WTC11 (cell line): ENCODE data around the gene CFAP100. TPM values are rescaled to one million over a fixed set of nuclear protein-coding genes. Genes with fewer than 3 reads are reported as not detected.

Source experiments
- ATAC-seq: fragments of 200-7000 bp; cut with Tn5 transposase; 2 replicates; pipeline ENCODE4 v1.10.0; 2021; ENCODE audit warnings: mild to moderate bottlenecking, moderate library complexity
- CTCF ChIA-PET: fragments of 300-600 bp; sonication (Branson Sonifier 250); formaldehyde crosslinking; loops from one replicate; lab custom pipeline; 2021; ENCODE audit warnings: antibody characterized with exemption; lab: Charles Lee
- POLR2A ChIA-PET: fragments of 350-600 bp; sonication (Branson Sonifier 250); formaldehyde crosslinking; loops from one replicate; lab custom pipeline; 2021; ENCODE audit warnings: antibody characterized with exemption; lab: Charles Lee
- DNase-seq: peaks from one replicate; pipeline ENCODE4 v3.0.0; 2021; ENCODE audit warnings: low spot score
- H3K27ac Mint-ChIP-seq: 2 replicates; pipeline ENCODE4 v1.8.0; 2021; ENCODE audit warnings: mixed read lengths
- H3K27me3 Mint-ChIP-seq: 2 replicates; pipeline ENCODE4 v1.8.0; 2021; ENCODE audit warnings: low read depth, mild to moderate bottlenecking, moderate library complexity, mixed read lengths
- H3K36me3 Mint-ChIP-seq: 2 replicates; pipeline ENCODE4 v1.8.0; 2021; ENCODE audit warnings: mixed read lengths
- H3K4me1 Mint-ChIP-seq: 2 replicates; pipeline ENCODE4 v1.8.0; 2022; ENCODE audit warnings: mixed read lengths
- H3K4me3 Mint-ChIP-seq: 2 replicates; pipeline ENCODE4 v1.8.0; 2021; ENCODE audit warnings: mild to moderate bottlenecking, moderate library complexity, mixed read lengths
- H3K9me3 Mint-ChIP-seq: 2 replicates; pipeline ENCODE4 v1.8.0; 2021; ENCODE audit warnings: mixed read lengths
- FOXK1 ChIP-seq: sonication (generic); formaldehyde crosslinking; IDR thresholded peaks from 2 replicates; pipeline ENCODE4 v1.8.0; 2022; ENCODE audit warnings: mild to moderate bottlenecking, moderate library complexity, missing genetic modification reagents
- HMGA2 ChIP-seq: fragments of 250-450 bp; sonication (Bioruptor Pico); IDR thresholded peaks from 2 replicates; pipeline ENCODE4 v1.4.0; 2021; ENCODE audit warnings: mild to moderate bottlenecking, moderate library complexity
- IRF2 ChIP-seq: sonication (generic); formaldehyde crosslinking; IDR thresholded peaks from 2 replicates; pipeline ENCODE4 v1.8.0; 2022; ENCODE audit warnings: low read depth, missing genetic modification reagents, borderline replicate concordance
- MXD4 ChIP-seq: fragments of 250-450 bp; sonication (Bioruptor Pico); IDR thresholded peaks from 2 replicates; pipeline ENCODE4 v1.8.0; 2021; ENCODE audit warnings: mild to moderate bottlenecking, moderate library complexity, borderline replicate concordance
- RELA ChIP-seq: sonication (generic); formaldehyde crosslinking; IDR thresholded peaks from 2 replicates; pipeline ENCODE4 v1.8.1; 2022; ENCODE audit warnings: missing genetic modification reagents, mild to moderate bottlenecking, borderline replicate concordance
- ZNF219 ChIP-seq: sonication (generic); formaldehyde crosslinking; IDR thresholded peaks from 2 replicates; pipeline ENCODE4 v1.8.0; 2023; ENCODE audit warnings: missing genetic modification reagents, mild to moderate bottlenecking, borderline replicate concordance
- ZNF263 ChIP-seq: sonication (generic); formaldehyde crosslinking; IDR thresholded peaks from 2 replicates; pipeline ENCODE4 v1.8.1; 2022; ENCODE audit warnings: low read depth, mild to moderate bottlenecking, moderate library complexity, missing genetic modification reagents
- total RNA-seq: library from RNA; stranded (reverse); gene quantifications from 3 replicates; pipeline ENCODE4 v1.2.3, GENCODE V29; 2021
- TF ChIP-seq, protein P1 (sequence below): fragments of 250-450 bp; sonication (Bioruptor Pico); IDR thresholded peaks from 2 replicates; pipeline ENCODE4 v1.9.0; 2021; ENCODE audit warnings: mild to moderate bottlenecking
- TF ChIP-seq, protein P2 (sequence below): sonication (generic); formaldehyde crosslinking; IDR thresholded peaks from 2 replicates; pipeline ENCODE4 v1.8.1; 2022; ENCODE audit warnings: mild to moderate bottlenecking, missing genetic modification reagents, moderate library complexity, borderline replicate concordance
- TF ChIP-seq, protein P3 (sequence below): sonication (generic); formaldehyde crosslinking; IDR thresholded peaks from 2 replicates; pipeline ENCODE4 v1.8.0; 2022; ENCODE audit warnings: mild to moderate bottlenecking, missing genetic modification reagents
- TF ChIP-seq, protein P4 (sequence below): sonication (generic); formaldehyde crosslinking; conservative IDR thresholded peaks from 2 replicates; pipeline ENCODE4 v1.8.1; 2023; ENCODE audit warnings: mild to moderate bottlenecking, low read depth, missing genetic modification reagents, moderate library complexity
- TF ChIP-seq, protein P5 (sequence below): sonication (generic); formaldehyde crosslinking; IDR thresholded peaks from 2 replicates; pipeline ENCODE4 v1.8.1; 2023; ENCODE audit warnings: mild to moderate bottlenecking, moderate library complexity, missing genetic modification reagents
- TF ChIP-seq, protein P6 (sequence below): sonication (generic); formaldehyde crosslinking; IDR thresholded peaks from 2 replicates; pipeline ENCODE4 v1.8.1; 2023; ENCODE audit warnings: mild to moderate bottlenecking, missing genetic modification reagents

The CFAP100 gene
- total RNA-seq, 1 experiment from 2014 or later: not detected

DNA sequence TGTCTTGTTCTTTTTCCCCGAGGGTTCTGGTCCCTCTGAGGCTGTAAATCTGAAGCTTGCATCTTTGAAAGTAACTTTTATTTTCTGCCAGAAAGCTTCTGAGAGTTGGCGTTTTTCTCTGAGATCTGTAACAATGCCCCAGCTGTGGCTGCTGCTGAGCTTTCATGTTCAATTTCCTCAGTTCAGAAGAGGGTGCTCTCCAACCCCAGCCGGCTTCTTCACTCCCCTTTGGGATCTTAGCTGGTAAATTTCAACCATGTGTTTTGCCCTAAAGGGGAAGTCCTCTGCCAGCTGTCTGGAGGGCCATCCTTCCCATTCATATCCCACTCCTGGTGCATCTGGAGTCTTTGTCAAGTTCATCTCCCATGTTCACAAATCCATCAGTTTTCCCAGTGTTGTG, 18.3 kb upstream of the CFAP100 start (continued):
- TF ChIP-seq RELA (CRISPR knock-in tag) (no peak), ZNF219 (no peak)
- TF ChIP-seq, protein P1, sequence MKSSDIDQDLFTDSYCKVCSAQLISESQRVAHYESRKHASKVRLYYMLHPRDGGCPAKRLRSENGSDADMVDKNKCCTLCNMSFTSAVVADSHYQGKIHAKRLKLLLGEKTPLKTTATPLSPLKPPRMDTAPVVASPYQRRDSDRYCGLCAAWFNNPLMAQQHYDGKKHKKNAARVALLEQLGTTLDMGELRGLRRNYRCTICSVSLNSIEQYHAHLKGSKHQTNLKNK (CRISPR knock-in tag): no peak
- TF ChIP-seq, protein P2, sequence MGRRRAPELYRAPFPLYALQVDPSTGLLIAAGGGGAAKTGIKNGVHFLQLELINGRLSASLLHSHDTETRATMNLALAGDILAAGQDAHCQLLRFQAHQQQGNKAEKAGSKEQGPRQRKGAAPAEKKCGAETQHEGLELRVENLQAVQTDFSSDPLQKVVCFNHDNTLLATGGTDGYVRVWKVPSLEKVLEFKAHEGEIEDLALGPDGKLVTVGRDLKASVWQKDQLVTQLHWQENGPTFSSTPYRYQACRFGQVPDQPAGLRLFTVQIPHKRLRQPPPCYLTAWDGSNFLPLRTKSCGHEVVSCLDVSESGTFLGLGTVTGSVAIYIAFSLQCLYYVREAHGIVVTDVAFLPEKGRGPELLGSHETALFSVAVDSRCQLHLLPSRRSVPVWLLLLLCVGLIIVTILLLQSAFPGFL: no peak
- TF ChIP-seq, protein P3, sequence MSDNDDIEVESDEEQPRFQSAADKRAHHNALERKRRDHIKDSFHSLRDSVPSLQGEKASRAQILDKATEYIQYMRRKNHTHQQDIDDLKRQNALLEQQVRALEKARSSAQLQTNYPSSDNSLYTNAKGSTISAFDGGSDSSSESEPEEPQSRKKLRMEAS (CRISPR knock-in tag): no peak

DNA sequence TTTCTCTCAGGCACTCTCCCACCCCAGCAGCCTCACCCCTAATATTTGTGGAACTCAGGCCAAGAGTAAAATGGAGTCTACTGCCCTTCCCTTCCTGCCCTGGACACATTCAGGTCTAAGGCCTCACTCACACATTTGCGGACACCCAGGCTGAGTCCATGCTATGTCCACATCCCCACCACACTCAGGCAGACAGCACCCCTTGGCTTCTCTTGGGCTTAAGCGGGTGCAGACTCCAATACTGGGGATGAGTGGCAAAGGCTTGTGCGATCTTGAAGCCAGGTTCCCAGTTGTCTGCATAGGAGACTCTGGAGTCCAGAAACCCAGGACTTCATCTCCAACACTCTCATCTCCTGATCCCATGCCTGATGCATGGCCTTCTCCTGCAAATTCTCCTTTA, 17.5 kb upstream of the CFAP100 start:
- H3K27ac Mint-ChIP-seq: no peak overlapping the region
- POLR2A ChIA-PET: no interaction called here

DNA sequence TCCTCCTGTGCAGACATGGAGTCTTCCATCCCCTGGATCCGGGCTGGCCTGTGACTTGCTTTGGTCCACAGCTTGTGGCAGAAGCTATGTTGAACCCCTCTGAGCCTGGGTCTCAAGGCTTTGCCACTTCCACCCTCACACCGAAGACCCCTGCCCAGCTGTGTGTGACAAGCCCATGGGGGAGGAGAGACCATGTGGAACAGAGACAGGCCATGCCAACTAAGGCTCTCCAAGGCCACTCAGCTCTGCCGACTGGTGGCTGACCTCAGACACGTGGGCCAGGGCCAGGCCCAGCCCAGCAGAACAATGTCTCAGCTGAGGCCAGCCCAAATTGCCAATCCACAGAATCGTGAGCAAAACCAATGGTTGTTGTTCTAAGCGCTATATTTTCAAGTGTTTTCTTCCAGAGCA, 16.4 kb upstream of the CFAP100 start:
- DNase-seq (peak; percentile 6), ATAC-seq (no peak)
- Mint-ChIP-seq H3K36me3 (no peaks in the 10 kb centered on the region), H3K27me3 (peaks cover 2% of the 10 kb centered on the region; the same call in 1 of the 2 replicates), H3K9me3 (peaks cover 13% of the 10 kb centered on the region; the same call in 1 of the 2 replicates), H3K27ac (no peak overlapping the region), H3K4me3 (no peak overlapping the region), H3K4me1 (peaks cover 25% of the 10 kb centered on the region)
- ChIA-PET POLR2A (no interaction called here), CTCF (interaction anchor here (1.0 to 1.7 kb wide), 5 partner anchors 11 to 245 kb away, joined by 3 to 8 read pairs (median 3); no protein-coding TSS in a partner anchor)
- TF ChIP-seq, protein P4, sequence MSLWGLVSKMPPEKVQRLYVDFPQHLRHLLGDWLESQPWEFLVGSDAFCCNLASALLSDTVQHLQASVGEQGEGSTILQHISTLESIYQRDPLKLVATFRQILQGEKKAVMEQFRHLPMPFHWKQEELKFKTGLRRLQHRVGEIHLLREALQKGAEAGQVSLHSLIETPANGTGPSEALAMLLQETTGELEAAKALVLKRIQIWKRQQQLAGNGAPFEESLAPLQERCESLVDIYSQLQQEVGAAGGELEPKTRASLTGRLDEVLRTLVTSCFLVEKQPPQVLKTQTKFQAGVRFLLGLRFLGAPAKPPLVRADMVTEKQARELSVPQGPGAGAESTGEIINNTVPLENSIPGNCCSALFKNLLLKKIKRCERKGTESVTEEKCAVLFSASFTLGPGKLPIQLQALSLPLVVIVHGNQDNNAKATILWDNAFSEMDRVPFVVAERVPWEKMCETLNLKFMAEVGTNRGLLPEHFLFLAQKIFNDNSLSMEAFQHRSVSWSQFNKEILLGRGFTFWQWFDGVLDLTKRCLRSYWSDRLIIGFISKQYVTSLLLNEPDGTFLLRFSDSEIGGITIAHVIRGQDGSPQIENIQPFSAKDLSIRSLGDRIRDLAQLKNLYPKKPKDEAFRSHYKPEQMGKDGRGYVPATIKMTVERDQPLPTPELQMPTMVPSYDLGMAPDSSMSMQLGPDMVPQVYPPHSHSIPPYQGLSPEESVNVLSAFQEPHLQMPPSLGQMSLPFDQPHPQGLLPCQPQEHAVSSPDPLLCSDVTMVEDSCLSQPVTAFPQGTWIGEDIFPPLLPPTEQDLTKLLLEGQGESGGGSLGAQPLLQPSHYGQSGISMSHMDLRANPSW (CRISPR knock-in tag): no peak
- TF ChIP-seq ZNF219: no peak
- TF ChIP-seq ZNF263: no peak
- TF ChIP-seq MXD4: no peak
- TF ChIP-seq HMGA2: no peak

More for the DNA sequence above, 17.5 kb upstream of the CFAP100 start:
- Mint-ChIP-seq H3K4me3 (no peak overlapping the region), H3K27me3 (peaks cover 2% of the 10 kb centered on the region; the same call in 1 of the 2 replicates), H3K4me1 (peaks cover 25% of the 10 kb centered on the region), H3K36me3 (no peaks in the 10 kb centered on the region), H3K9me3 (peaks cover 13% of the 10 kb centered on the region; the same call in 1 of the 2 replicates)
- TF ChIP-seq, protein P5, sequence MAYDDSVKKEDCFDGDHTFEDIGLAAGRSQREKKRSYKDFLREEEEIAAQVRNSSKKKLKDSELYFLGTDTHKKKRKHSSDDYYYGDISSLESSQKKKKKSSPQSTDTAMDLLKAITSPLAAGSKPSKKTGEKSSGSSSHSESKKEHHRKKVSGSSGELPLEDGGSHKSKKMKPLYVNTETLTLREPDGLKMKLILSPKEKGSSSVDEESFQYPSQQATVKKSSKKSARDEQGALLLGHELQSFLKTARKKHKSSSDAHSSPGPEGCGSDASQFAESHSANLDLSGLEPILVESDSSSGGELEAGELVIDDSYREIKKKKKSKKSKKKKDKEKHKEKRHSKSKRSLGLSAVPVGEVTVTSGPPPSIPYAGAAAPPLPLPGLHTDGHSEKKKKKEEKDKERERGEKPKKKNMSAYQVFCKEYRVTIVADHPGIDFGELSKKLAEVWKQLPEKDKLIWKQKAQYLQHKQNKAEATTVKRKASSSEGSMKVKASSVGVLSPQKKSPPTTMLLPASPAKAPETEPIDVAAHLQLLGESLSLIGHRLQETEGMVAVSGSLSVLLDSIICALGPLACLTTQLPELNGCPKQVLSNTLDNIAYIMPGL: no peak
- TF ChIP-seq IRF2 (CRISPR knock-in tag): no peak
- TF ChIP-seq FOXK1 (CRISPR knock-in tag): no peak
- ATAC-seq (no peak), DNase-seq (peak; percentile 5)
- CTCF ChIA-PET: no interaction called here

DNA sequence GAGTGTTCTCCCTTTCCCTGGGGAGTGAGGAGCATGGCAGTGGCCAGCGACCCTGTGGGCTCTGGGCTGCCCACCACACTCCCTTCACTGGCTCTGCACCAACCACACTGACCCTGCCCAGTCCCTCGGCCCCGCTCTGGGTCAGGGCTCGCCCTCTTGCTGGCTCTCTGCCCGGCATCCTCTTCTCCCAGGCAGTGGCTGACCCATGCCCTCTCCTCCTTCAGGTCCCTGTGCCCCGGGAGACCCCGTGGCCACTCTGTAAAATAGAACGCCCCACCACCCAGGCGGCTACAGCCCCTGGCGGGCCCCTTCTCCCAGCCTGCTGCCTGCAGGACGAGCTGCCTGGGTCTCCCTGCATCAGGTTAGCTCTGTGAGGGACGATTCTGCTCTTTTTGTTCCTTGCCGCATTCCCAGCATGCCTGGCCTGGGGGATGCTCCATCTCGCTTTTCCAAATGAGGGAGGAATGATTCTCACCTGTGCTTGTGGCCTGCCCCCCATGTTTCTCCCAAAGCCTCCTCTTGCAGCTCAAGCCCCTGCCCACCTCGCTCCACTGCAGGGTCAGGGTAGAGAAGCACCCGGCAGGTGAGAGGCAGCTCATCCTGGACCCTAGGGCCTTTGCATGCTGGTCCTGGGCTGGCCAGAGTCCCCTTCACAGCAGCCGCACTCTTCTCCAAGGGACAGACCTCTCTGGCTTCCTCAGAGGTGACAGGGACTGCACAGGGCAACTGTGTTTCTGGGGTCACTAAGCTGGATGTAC, 14.5 kb upstream of the CFAP100 start:
- 0 out of 2 replicates have a peak, but pooled peaks have one; percentile 22 for ATAC-seq
- no peak overlapping the region for H3K4me3 Mint-ChIP-seq
- peaks cover 22% of the 10 kb centered on the region for H3K9me3 Mint-ChIP-seq
- H3K27ac Mint-ChIP-seq: no peak overlapping the region
- TF ChIP-seq, protein P6, sequence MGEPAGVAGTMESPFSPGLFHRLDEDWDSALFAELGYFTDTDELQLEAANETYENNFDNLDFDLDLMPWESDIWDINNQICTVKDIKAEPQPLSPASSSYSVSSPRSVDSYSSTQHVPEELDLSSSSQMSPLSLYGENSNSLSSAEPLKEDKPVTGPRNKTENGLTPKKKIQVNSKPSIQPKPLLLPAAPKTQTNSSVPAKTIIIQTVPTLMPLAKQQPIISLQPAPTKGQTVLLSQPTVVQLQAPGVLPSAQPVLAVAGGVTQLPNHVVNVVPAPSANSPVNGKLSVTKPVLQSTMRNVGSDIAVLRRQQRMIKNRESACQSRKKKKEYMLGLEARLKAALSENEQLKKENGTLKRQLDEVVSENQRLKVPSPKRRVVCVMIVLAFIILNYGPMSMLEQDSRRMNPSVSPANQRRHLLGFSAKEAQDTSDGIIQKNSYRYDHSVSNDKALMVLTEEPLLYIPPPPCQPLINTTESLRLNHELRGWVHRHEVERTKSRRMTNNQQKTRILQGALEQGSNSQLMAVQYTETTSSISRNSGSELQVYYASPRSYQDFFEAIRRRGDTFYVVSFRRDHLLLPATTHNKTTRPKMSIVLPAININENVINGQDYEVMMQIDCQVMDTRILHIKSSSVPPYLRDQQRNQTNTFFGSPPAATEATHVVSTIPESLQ (CRISPR knock-in tag): no peak
- no peaks in the 10 kb centered on the region for H3K36me3 Mint-ChIP-seq
- H3K4me1 Mint-ChIP-seq: peaks cover 25% of the 10 kb centered on the region
- peaks cover 2% of the 10 kb centered on the region; the same call in 1 of the 2 replicates for H3K27me3 Mint-ChIP-seq
- ChIA-PET POLR2A (no interaction called here), CTCF (interaction anchor here (0.7 to 2.4 kb wide), 3 partner anchors 8 to 182 kb away, joined by 3 to 12 read pairs (median 3); no protein-coding TSS in a partner anchor)
- DNase-seq: peak; percentile 11
